AG04450 (cell line): Measurements from ENCODE around the gene HOXB1. TPM values are rescaled to one million over a fixed set of nuclear protein-coding genes. Genes with fewer than 3 reads are reported as not detected.

Experiments
- CTCF ChIA-PET: fragments of 300-600, 350-600 bp; formaldehyde crosslinking; extraction: SDS; loops from one replicate; lab custom pipeline; 2022; ENCODE audit warnings: antibody characterized with exemption, inconsistent platforms; lab: Charles Lee
- POLR2A ChIA-PET: fragments of 350-600 bp; formaldehyde crosslinking; extraction: SDS; loops from one replicate; lab custom pipeline; 2021; ENCODE audit warnings: antibody characterized with exemption, inconsistent platforms; lab: Yijun Ruan, JAX
- DNase-seq: peaks from one replicate; pipeline ENCODE4 v3.0.0-alpha.2; 2011; ENCODE audit warnings: low read depth, low spot score
- H3K27ac ChIP-seq: one replicate; pipeline ENCODE4 v1.5.1; 2012; ENCODE audit warnings: low read depth, low read length, control low read depth
- H3K27me3 ChIP-seq: one replicate; pipeline ENCODE4 v1.6.0; 2012; ENCODE audit warnings: low read length; ENCODE audit not compliant: control insufficient read depth, insufficient read depth
- H3K4me3 ChIP-seq: 2 replicates; pipeline ENCODE4 v1.5.1; 2011; ENCODE audit warnings: mild to moderate bottlenecking, low read depth, low read length, control low read depth
- H3K9me3 ChIP-seq: 2 replicates; pipeline ENCODE4 v1.5.1; 2012; ENCODE audit warnings: low read length; ENCODE audit not compliant: control insufficient read depth, insufficient read depth
- polyA plus RNA-seq: library from polyadenylated mRNA; depleted of rRNA; stranded (reverse); fragments of >200 nt; gene quantifications from 2 replicates; pipeline ENCODE4 v1.2.3, GENCODE V29; 2011
- TF ChIP-seq, protein P1 (sequence below): IDR thresholded peaks from 2 replicates; pipeline ENCODE4 v1.5.1; 2011; ENCODE audit warnings: low read depth, low read length, control low read depth, inconsistent platforms

Gene HOXB1
- polyA plus RNA-seq, 1 experiment, result not detected

DNA sequence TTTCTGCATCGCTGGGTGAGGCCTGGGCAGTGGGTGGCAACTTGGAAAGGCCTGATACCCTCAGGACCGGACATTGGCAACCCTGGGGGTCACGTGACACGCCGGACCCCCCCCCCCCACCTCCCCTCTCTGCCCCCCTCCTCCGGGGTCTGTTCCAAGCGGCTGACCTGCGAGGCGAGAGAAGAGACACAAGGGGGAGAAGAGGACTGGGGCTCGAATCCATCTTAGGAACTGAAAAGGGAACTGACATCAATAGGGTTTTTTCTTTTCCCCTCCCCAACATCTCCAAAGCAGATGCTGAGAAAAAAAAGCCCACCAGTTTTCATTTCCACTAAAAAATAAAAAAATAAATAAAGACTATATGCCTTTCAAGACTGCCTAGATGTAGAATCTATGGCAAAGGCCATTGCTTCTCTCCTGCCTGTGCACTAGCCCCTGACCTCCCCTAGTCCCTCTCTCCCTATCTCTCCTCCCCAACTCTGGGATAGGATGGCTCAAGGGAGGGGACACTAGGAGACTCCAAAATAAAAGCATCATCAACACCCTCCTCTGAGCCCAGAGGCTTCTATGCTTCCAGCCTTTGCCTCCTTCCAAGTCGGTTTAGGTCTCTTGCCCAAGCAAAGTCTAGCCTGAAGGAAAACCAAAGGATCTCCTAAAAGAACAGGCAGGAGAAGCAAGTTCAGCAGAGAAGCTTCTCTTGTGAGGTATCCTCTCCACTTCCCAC is 21.8 kb upstream of the HOXB1 start:
- CTCF ChIA-PET, result interaction anchor here (0.8 to 0.9 kb wide), 2 partner anchors 30 to 217 kb away, joined by 3 to 4 read pairs; no protein-coding TSS in a partner anchor
- TF ChIP-seq, protein P1, sequence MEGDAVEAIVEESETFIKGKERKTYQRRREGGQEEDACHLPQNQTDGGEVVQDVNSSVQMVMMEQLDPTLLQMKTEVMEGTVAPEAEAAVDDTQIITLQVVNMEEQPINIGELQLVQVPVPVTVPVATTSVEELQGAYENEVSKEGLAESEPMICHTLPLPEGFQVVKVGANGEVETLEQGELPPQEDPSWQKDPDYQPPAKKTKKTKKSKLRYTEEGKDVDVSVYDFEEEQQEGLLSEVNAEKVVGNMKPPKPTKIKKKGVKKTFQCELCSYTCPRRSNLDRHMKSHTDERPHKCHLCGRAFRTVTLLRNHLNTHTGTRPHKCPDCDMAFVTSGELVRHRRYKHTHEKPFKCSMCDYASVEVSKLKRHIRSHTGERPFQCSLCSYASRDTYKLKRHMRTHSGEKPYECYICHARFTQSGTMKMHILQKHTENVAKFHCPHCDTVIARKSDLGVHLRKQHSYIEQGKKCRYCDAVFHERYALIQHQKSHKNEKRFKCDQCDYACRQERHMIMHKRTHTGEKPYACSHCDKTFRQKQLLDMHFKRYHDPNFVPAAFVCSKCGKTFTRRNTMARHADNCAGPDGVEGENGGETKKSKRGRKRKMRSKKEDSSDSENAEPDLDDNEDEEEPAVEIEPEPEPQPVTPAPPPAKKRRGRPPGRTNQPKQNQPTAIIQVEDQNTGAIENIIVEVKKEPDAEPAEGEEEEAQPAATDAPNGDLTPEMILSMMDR, result peak; percentile 27
- H3K4me3 ChIP-seq, result peak overlapping the region; percentile 63
- POLR2A ChIA-PET, result interaction anchor here (0.7 to 0.8 kb wide), 2 partner anchors 9 to 82 kb away, joined by 3 read pairs; no protein-coding TSS in a partner anchor
- no peaks in the 10 kb centered on the region for H3K27me3 ChIP-seq
- H3K9me3 ChIP-seq, result no peaks in the 10 kb centered on the region; the same call in 1 of the 2 replicates
- H3K27ac ChIP-seq, result peak overlapping the region; percentile 89
- no peak for DNase-seq

DNA sequence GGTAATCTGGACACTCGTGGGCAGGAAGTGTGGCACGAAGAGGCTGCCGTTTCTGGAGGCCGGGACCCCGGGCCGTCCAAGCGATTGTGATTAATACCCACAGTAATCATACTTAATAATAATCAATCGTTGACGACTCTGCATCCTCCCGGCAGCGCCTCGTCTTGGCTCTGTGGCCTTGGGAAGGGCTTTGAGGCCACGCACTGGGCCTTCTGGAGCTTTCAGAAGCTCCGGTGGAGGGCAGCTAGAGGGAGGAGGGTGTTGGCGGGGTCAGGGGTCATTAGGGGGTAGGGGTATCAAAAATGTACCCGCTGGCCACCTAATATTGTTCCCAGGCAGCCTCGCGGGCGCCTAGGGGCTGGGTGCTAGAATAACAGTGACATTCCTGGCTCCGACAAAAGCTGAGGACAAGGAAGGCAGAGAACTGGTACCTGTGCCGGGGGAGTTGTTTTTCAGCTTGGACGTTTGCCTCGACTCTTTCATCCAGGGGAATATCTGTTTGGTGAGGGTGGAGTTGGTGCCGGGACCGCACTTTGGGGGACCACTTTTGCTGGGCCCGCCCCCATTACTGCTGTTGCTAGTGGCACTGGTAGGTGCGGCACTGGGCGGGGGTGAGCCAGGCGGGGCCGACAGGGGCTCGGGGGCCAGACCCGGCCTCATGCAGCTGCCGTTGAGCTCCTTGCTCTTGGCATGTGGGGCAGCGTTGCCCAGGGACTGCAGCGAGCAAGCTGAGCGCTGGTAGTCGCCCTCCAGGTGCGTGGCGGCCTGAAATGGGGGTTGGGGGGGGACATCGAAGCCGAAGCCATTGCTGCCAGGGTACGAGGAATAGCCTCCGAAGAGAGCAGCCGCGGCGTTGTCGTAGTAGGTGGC is 21.0 kb upstream of the HOXB1 start:
- H3K27me3 ChIP-seq, result no peaks in the 10 kb centered on the region
- POLR2A ChIA-PET, result interaction anchor here (0.6 to 3.8 kb wide), 5 partner anchors 10 to 167 kb away, joined by 3 to 12 read pairs (median 3); no protein-coding TSS in a partner anchor
- TF ChIP-seq, protein P1, result no peak
- CTCF ChIA-PET, result interaction anchor here (0.8 to 1.5 kb wide), 4 partner anchors 16 to 216 kb away, joined by 3 to 4 read pairs (median 3); no protein-coding TSS in a partner anchor
- DNase-seq, result no peak
- no peaks in the 10 kb centered on the region; the same call in 1 of the 2 replicates for H3K9me3 ChIP-seq
- peak overlapping the region; percentile 89 for H3K27ac ChIP-seq
- H3K4me3 ChIP-seq, result peak overlapping the region; percentile 48

DNA sequence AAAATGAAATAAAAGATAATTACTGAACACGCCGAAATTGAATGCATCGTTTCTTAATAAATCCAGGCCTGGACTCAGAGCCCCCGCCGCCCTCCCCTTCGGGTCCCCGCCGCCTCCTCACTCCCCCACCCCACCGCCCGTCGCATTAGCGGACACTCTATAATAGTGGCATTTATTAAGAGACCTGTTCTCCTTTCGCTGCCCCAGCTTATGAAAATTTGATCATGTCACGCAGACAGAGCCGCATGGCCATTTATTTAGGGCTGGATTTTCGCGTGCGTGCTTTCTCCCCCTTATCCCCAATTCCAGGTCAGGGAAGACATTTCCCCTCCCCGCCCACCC is 20.4 kb upstream of the HOXB1 start:
- Histone ChIP-seq H3K27ac (peak overlapping the region; percentile 89), H3K4me3 (peak overlapping the region; percentile 48), H3K27me3 (no peaks in the 10 kb centered on the region), H3K9me3 (no peaks in the 10 kb centered on the region; the same call in 1 of the 2 replicates)
- ChIA-PET CTCF (interaction anchor here (0.9 to 1.5 kb wide), 2 partner anchors 16 to 200 kb away, joined by 3 read pairs; no protein-coding TSS in a partner anchor), POLR2A (interaction anchor here (0.6 to 3.8 kb wide), 4 partner anchors 10 to 167 kb away, joined by 3 to 12 read pairs (median 6); no protein-coding TSS in a partner anchor)
- TF ChIP-seq, protein P1, result no peak
- DNase-seq, result no peak

DNA sequence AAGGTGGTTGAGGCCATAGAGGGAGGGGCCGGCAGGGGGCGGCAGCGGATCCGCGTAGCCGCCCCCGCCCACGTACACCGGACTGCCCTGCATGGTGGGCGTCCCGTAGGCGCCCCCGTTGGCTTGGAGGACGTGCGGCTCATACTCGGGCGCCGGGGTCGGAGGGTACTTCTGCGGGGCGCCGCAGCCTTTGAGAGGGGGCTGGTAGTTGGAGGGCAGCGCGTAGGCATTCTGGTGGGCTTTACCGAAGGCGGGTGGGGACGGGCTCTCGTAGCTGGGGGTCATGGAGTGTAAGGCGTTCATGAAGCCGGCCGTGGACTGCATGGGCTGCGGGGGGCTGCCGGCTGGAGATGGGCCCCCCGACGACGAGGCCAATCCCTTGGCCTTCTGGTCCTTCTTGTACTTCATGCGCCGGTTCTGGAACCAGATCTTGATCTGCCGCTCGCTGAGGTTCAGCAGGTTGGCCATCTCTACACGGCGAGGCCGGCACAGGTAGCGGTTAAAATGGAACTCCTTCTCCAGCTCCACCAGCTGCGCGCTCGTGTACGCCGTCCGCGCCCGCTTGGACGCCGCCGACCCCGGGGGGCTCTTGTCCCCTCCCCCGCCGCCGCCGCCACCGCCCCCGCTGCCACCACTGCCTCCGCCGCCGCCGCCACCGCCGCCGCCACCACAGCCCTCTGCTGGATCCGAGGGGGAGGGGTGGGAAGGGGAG is 19.8 kb upstream of the HOXB1 start:
- Histone ChIP-seq H3K27ac (peak overlapping the region; percentile 96), H3K9me3 (no peaks in the 10 kb centered on the region; the same call in 1 of the 2 replicates), H3K4me3 (peak overlapping the region; percentile 48), H3K27me3 (no peaks in the 10 kb centered on the region)
- POLR2A ChIA-PET, result interaction anchor here (0.7 to 3.8 kb wide), 4 partner anchors 9 to 38 kb away, joined by 3 to 12 read pairs (median 4); no protein-coding TSS in a partner anchor
- TF ChIP-seq, protein P1, result no peak; the same call in 1 of the 2 replicates
- no peak for DNase-seq
- CTCF ChIA-PET, result interaction anchor here (0.6 to 1.5 kb wide), 3 partner anchors 17 to 243 kb away, joined by 3 read pairs; no protein-coding TSS in a partner anchor
